WTC11 (cell line): ENCODE measurements around the gene ZC2HC1B. TPM values are rescaled to one million over a fixed set of nuclear protein-coding genes. Genes with fewer than 3 reads are reported as not detected.
"Not testable (repeated sequence)": the region's sequence is repeated elsewhere in the genome, so short reads cannot be mapped to it uniquely, and the experiment has no call there.

ENCODE experiments used
- ATAC-seq: fragments of 200-7000 bp; cut with Tn5 transposase; 2 replicates; pipeline ENCODE4 v1.10.0; 2021; ENCODE audit warnings: mild to moderate bottlenecking, moderate library complexity
- CTCF ChIA-PET: fragments of 300-600 bp; sonication (Branson Sonifier 250); formaldehyde crosslinking; loops from one replicate; lab custom pipeline; 2021; ENCODE audit warnings: antibody characterized with exemption; lab: Charles Lee
- POLR2A ChIA-PET: fragments of 350-600 bp; sonication (Branson Sonifier 250); formaldehyde crosslinking; loops from one replicate; lab custom pipeline; 2021; ENCODE audit warnings: antibody characterized with exemption; lab: Charles Lee
- DNase-seq: peaks from one replicate; pipeline ENCODE4 v3.0.0; 2021; ENCODE audit warnings: low spot score
- H3K27ac Mint-ChIP-seq: 2 replicates; pipeline ENCODE4 v1.8.0; 2021; ENCODE audit warnings: mixed read lengths
- H3K27me3 Mint-ChIP-seq: 2 replicates; pipeline ENCODE4 v1.8.0; 2021; ENCODE audit warnings: low read depth, mild to moderate bottlenecking, moderate library complexity, mixed read lengths
- H3K36me3 Mint-ChIP-seq: 2 replicates; pipeline ENCODE4 v1.8.0; 2021; ENCODE audit warnings: mixed read lengths
- H3K4me1 Mint-ChIP-seq: 2 replicates; pipeline ENCODE4 v1.8.0; 2022; ENCODE audit warnings: mixed read lengths
- H3K4me3 Mint-ChIP-seq: 2 replicates; pipeline ENCODE4 v1.8.0; 2021; ENCODE audit warnings: mild to moderate bottlenecking, moderate library complexity, mixed read lengths
- H3K9me3 Mint-ChIP-seq: 2 replicates; pipeline ENCODE4 v1.8.0; 2021; ENCODE audit warnings: mixed read lengths
- GTF2I ChIP-seq: fragments of 250-450 bp; sonication (Bioruptor Pico); conservative IDR thresholded peaks from 2 replicates; pipeline ENCODE4 v1.4.0; 2021; ENCODE audit warnings: mild to moderate bottlenecking
- JAZF1 ChIP-seq: fragments of 250-450 bp; sonication (Bioruptor Pico); IDR thresholded peaks from 2 replicates; pipeline ENCODE4 v1.9.0; 2021; ENCODE audit warnings: moderate library complexity, mild to moderate bottlenecking, inconsistent platforms
- NFE2L1 ChIP-seq: sonication (generic); formaldehyde crosslinking; IDR thresholded peaks from 2 replicates; pipeline ENCODE4 v1.8.1; 2023; ENCODE audit warnings: missing genetic modification reagents
- NFYB ChIP-seq: sonication (generic); formaldehyde crosslinking; conservative IDR thresholded peaks from 2 replicates; pipeline ENCODE4 v1.8.0; 2022; ENCODE audit warnings: low read depth, missing genetic modification reagents
- SMAD4 ChIP-seq: sonication (generic); formaldehyde crosslinking; IDR thresholded peaks from 2 replicates; pipeline ENCODE4 v1.8.0; 2022; ENCODE audit warnings: mild to moderate bottlenecking, missing genetic modification reagents
- TCF7 ChIP-seq: sonication (generic); formaldehyde crosslinking; IDR thresholded peaks from 2 replicates; pipeline ENCODE4 v1.8.0; 2022; ENCODE audit warnings: mild to moderate bottlenecking, low read depth, missing genetic modification reagents, moderate library complexity
- ZNF219 ChIP-seq: sonication (generic); formaldehyde crosslinking; IDR thresholded peaks from 2 replicates; pipeline ENCODE4 v1.8.0; 2023; ENCODE audit warnings: missing genetic modification reagents, mild to moderate bottlenecking, borderline replicate concordance
- ZNF423 ChIP-seq: fragments of 250-450 bp; sonication (Bioruptor Pico); IDR thresholded peaks from 2 replicates; pipeline ENCODE4 v2.1.2; 2022; ENCODE audit warnings: mild to moderate bottlenecking, moderate library complexity
- total RNA-seq: library from RNA; stranded (reverse); gene quantifications from 3 replicates; pipeline ENCODE4 v1.2.3, GENCODE V29; 2021
- TF ChIP-seq, protein P1 (sequence below): sonication (generic); formaldehyde crosslinking; IDR thresholded peaks from 2 replicates; pipeline ENCODE4 v1.8.0; 2022; ENCODE audit warnings: mild to moderate bottlenecking, missing genetic modification reagents
- TF ChIP-seq, protein P2 (sequence below): sonication (generic); formaldehyde crosslinking; IDR thresholded peaks from 2 replicates; pipeline ENCODE4 v1.8.1; 2023; ENCODE audit warnings: mild to moderate bottlenecking, missing genetic modification reagents, moderate library complexity
- TF ChIP-seq, protein P3 (sequence below): sonication (generic); formaldehyde crosslinking; IDR thresholded peaks from 2 replicates; pipeline ENCODE4 v1.8.1; 2023; ENCODE audit warnings: mild to moderate bottlenecking, missing genetic modification reagents
- TF ChIP-seq, protein P4 (sequence below): sonication (generic); formaldehyde crosslinking; IDR thresholded peaks from 2 replicates; pipeline ENCODE4 v1.8.1; 2022; ENCODE audit warnings: mild to moderate bottlenecking, moderate library complexity, missing genetic modification reagents
- TF ChIP-seq, protein P5 (sequence below): sonication (generic); formaldehyde crosslinking; IDR thresholded peaks from 2 replicates; pipeline ENCODE4 v1.8.1; 2023; ENCODE audit warnings: mild to moderate bottlenecking, missing genetic modification reagents, moderate library complexity
- TF ChIP-seq, protein P6 (sequence below): fragments of 250-450 bp; sonication (Bioruptor Pico); conservative IDR thresholded peaks from 2 replicates; pipeline ENCODE4 v1.9.0; 2021; ENCODE audit warnings: mild to moderate bottlenecking
- TF ChIP-seq, protein P7 (sequence below): sonication (generic); formaldehyde crosslinking; IDR thresholded peaks from 2 replicates; pipeline ENCODE4 v1.8.0; 2022; ENCODE audit warnings: missing genetic modification reagents
- TF ChIP-seq, protein P8 (sequence below): sonication (generic); formaldehyde crosslinking; IDR thresholded peaks from 2 replicates; pipeline ENCODE4 v1.8.1; 2023; ENCODE audit warnings: mild to moderate bottlenecking, missing genetic modification reagents, borderline replicate concordance

Gene ZC2HC1B
- total RNA-seq, 1 experiment from 2014 or later: not detected

DNA sequence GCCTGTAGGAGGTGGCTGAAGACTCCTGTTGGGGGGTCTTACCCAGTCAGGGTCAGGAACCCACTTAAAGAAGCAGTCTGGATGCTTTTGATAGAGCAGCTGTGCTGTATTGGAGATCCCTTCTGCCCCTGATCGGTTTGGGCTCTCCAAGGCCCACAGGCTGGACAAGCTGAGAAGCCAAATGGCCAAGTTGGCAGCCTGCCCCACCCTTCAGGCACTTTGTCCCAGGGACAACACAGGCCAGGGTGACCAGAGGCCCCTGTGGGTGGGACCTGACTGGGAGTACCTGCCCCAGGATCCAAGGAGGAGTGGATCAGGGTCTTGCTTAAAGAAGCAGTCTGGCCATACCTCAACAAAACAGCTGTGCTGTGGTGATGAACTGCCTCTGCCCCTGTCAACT, 48.4 kb downstream of the ZC2HC1B start (continued):
- TF ChIP-seq, protein P1, sequence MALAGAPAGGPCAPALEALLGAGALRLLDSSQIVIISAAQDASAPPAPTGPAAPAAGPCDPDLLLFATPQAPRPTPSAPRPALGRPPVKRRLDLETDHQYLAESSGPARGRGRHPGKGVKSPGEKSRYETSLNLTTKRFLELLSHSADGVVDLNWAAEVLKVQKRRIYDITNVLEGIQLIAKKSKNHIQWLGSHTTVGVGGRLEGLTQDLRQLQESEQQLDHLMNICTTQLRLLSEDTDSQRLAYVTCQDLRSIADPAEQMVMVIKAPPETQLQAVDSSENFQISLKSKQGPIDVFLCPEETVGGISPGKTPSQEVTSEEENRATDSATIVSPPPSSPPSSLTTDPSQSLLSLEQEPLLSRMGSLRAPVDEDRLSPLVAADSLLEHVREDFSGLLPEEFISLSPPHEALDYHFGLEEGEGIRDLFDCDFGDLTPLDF (CRISPR knock-in tag): no peak
- no peak for TF ChIP-seq GTF2I (CRISPR knock-in tag)
- TF ChIP-seq, protein P2, sequence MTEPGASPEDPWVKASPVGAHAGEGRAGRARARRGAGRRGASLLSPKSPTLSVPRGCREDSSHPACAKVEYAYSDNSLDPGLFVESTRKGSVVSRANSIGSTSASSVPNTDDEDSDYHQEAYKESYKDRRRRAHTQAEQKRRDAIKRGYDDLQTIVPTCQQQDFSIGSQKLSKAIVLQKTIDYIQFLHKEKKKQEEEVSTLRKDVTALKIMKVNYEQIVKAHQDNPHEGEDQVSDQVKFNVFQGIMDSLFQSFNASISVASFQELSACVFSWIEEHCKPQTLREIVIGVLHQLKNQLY: no peak
- no peak for TF ChIP-seq SMAD4 (CRISPR knock-in tag)
- no peak for TF ChIP-seq ZNF423 (CRISPR knock-in tag)
- TF ChIP-seq ZNF219 (CRISPR knock-in tag): no peak
- TF ChIP-seq, protein P3, sequence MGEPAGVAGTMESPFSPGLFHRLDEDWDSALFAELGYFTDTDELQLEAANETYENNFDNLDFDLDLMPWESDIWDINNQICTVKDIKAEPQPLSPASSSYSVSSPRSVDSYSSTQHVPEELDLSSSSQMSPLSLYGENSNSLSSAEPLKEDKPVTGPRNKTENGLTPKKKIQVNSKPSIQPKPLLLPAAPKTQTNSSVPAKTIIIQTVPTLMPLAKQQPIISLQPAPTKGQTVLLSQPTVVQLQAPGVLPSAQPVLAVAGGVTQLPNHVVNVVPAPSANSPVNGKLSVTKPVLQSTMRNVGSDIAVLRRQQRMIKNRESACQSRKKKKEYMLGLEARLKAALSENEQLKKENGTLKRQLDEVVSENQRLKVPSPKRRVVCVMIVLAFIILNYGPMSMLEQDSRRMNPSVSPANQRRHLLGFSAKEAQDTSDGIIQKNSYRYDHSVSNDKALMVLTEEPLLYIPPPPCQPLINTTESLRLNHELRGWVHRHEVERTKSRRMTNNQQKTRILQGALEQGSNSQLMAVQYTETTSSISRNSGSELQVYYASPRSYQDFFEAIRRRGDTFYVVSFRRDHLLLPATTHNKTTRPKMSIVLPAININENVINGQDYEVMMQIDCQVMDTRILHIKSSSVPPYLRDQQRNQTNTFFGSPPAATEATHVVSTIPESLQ (CRISPR knock-in tag): no peak
- TF ChIP-seq, protein P4, sequence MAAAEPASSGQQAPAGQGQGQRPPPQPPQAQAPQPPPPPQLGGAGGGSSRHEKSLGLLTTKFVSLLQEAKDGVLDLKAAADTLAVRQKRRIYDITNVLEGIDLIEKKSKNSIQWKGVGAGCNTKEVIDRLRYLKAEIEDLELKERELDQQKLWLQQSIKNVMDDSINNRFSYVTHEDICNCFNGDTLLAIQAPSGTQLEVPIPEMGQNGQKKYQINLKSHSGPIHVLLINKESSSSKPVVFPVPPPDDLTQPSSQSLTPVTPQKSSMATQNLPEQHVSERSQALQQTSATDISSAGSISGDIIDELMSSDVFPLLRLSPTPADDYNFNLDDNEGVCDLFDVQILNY (CRISPR knock-in tag): no peak

DNA sequence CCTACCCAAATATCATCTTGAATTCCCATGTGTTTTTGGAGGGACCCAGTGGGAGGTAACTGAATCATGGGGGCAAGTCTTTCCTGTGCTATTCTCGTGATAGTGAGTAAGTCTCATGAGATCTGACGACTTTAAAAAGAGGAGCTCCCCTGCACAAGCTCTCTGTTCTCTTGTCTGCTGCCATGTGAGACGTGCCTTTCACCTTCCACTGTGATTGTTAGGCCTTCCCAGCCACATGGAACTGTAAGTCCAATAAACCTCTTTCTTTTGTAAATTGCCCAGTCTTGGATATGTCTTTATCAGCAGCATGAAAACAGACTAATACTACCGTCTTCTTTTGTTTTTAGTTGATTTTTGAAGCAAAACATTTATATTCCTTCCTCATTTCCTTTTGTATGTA, 52.8 kb downstream of the ZC2HC1B start:
- ATAC-seq, H3K27me3 Mint-ChIP-seq, H3K4me3 Mint-ChIP-seq, H3K4me1 Mint-ChIP-seq, POLR2A ChIA-PET, DNase-seq, H3K27ac Mint-ChIP-seq, CTCF ChIA-PET: not testable (repeated sequence)
- Mint-ChIP-seq H3K36me3 (peaks cover 18% of the 10 kb centered on the region), H3K9me3 (peaks cover 33% of the 10 kb centered on the region)

DNA sequence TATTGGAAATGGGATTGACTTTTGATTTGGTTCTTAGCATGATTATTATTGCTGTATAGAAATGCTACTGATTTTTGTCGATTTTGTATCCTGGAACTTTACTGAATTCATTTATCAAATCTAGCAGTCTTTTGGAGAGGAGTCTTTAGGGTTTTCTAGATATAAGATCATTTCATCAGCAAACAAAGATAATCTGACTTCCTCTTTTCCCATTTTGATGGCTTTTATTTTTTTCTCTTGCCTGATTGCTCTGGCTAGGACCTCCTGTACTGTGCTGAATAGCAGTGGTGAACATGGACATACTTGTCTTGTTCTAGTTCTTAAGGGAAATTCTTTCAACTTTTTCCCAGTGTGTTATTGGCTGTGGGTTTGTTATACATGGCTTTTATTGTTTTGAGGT, 64.6 kb downstream of the ZC2HC1B start:
- ATAC-seq: no peak
- Mint-ChIP-seq H3K27me3 (peaks cover 43% of the 10 kb centered on the region), H3K9me3 (peaks cover 47% of the 10 kb centered on the region), H3K27ac (no peak overlapping the region), H3K4me1 (peaks cover 25% of the 10 kb centered on the region), H3K36me3 (peaks cover 37% of the 10 kb centered on the region), H3K4me3 (no peak overlapping the region)
- POLR2A ChIA-PET: no interaction called here
- CTCF ChIA-PET: no interaction called here
- DNase-seq: no peak
- TF ChIP-seq JAZF1 (CRISPR knock-in tag): no peak
- TF ChIP-seq ZNF423 (CRISPR knock-in tag): no peak
- no peak for TF ChIP-seq TCF7 (CRISPR knock-in tag)
- TF ChIP-seq, protein P2: no peak
- TF ChIP-seq NFE2L1 (CRISPR knock-in tag): no peak
- TF ChIP-seq NFYB (CRISPR knock-in tag): no peak
- TF ChIP-seq, protein P5, sequence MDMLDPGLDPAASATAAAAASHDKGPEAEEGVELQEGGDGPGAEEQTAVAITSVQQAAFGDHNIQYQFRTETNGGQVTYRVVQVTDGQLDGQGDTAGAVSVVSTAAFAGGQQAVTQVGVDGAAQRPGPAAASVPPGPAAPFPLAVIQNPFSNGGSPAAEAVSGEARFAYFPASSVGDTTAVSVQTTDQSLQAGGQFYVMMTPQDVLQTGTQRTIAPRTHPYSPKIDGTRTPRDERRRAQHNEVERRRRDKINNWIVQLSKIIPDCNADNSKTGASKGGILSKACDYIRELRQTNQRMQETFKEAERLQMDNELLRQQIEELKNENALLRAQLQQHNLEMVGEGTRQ (CRISPR knock-in tag): no peak
- TF ChIP-seq, protein P6, sequence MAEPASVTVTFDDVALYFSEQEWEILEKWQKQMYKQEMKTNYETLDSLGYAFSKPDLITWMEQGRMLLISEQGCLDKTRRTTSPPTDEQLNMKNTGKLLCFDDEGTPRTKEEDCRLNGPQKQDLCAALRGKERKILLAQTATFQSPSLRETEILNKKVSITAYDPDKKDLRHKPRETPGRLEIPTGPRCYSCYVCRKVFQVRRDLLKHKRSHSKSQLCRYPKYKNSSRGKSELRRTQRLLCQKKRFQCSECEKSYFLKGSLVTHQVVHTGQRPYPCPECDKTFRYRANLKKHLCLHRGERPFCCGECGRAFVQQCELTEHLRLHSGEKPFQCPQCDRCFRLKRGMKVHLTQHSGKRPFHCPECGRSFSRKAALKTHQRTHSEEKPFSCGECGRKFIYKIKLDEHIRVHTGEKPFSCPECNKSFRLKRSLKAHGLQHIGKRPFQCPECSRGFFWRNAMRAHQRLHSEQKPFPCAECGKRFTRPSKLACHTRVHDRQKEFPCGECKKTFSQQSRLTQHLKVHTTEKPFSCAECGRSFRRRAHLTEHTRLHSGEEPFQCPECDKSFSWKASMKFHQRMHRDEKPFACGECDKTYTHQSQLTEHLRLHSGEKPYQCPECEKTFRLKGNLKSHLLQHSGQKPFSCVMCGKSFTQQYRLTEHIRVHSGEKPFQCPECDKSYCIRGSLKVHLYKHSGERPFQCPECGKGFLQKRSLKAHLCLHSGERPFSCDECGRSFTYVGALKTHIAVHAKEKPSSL (CRISPR knock-in tag): no peak
- TF ChIP-seq, protein P7, sequence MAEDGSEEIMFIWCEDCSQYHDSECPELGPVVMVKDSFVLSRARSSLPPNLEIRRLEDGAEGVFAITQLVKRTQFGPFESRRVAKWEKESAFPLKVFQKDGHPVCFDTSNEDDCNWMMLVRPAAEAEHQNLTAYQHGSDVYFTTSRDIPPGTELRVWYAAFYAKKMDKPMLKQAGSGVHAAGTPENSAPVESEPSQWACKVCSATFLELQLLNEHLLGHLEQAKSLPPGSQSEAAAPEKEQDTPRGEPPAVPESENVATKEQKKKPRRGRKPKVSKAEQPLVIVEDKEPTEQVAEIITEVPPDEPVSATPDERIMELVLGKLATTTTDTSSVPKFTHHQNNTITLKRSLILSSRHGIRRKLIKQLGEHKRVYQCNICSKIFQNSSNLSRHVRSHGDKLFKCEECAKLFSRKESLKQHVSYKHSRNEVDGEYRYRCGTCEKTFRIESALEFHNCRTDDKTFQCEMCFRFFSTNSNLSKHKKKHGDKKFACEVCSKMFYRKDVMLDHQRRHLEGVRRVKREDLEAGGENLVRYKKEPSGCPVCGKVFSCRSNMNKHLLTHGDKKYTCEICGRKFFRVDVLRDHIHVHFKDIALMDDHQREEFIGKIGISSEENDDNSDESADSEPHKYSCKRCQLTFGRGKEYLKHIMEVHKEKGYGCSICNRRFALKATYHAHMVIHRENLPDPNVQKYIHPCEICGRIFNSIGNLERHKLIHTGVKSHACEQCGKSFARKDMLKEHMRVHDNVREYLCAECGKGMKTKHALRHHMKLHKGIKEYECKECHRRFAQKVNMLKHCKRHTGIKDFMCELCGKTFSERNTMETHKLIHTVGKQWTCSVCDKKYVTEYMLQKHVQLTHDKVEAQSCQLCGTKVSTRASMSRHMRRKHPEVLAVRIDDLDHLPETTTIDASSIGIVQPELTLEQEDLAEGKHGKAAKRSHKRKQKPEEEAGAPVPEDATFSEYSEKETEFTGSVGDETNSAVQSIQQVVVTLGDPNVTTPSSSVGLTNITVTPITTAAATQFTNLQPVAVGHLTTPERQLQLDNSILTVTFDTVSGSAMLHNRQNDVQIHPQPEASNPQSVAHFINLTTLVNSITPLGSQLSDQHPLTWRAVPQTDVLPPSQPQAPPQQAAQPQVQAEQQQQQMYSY: no peak
- TF ChIP-seq, protein P8, sequence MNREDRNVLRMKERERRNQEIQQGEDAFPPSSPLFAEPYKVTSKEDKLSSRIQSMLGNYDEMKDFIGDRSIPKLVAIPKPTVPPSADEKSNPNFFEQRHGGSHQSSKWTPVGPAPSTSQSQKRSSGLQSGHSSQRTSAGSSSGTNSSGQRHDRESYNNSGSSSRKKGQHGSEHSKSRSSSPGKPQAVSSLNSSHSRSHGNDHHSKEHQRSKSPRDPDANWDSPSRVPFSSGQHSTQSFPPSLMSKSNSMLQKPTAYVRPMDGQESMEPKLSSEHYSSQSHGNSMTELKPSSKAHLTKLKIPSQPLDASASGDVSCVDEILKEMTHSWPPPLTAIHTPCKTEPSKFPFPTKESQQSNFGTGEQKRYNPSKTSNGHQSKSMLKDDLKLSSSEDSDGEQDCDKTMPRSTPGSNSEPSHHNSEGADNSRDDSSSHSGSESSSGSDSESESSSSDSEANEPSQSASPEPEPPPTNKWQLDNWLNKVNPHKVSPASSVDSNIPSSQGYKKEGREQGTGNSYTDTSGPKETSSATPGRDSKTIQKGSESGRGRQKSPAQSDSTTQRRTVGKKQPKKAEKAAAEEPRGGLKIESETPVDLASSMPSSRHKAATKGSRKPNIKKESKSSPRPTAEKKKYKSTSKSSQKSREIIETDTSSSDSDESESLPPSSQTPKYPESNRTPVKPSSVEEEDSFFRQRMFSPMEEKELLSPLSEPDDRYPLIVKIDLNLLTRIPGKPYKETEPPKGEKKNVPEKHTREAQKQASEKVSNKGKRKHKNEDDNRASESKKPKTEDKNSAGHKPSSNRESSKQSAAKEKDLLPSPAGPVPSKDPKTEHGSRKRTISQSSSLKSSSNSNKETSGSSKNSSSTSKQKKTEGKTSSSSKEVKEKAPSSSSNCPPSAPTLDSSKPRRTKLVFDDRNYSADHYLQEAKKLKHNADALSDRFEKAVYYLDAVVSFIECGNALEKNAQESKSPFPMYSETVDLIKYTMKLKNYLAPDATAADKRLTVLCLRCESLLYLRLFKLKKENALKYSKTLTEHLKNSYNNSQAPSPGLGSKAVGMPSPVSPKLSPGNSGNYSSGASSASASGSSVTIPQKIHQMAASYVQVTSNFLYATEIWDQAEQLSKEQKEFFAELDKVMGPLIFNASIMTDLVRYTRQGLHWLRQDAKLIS: no peak
